NCI-H524 (cell line): Measurements from ENCODE around the gene FRMD3.

Experiments used
- DNase-seq, 2 experiments: peaks; one replicate each; lab custom pipeline; 2025; lab: John Stamatoyannopoulos, UW

The FRMD3 gene

GRCh38 chr9:83473488-83473971 is 64.7 kb downstream of the FRMD3 start:
- no peak for DNase-seq

- DNase-seq: no peak
These were observed 65.4 kb downstream of the FRMD3 start for GRCh38 chr9:83472764-83473163.

- DNase-seq: peak in 1 of 2 experiments; percentile 2
These were observed 66.0 kb downstream of the FRMD3 start for GRCh38 chr9:83472221-83472665.

- no peak for DNase-seq
These were observed 67.0 kb downstream of the FRMD3 start for GRCh38 chr9:83471241-83471640.

- no peak for DNase-seq
These were observed 68.5 kb downstream of the FRMD3 start for GRCh38 chr9:83469722-83470121.

GRCh38 chr9:83468821-83469220 is 69.4 kb downstream of the FRMD3 start:
- DNase-seq: no peak

GRCh38 chr9:83466877-83467276 is 71.3 kb downstream of the FRMD3 start:
- no peak for DNase-seq

- no peak for DNase-seq
These were observed 71.8 kb downstream of the FRMD3 start for GRCh38 chr9:83466351-83466750.

- no peak for DNase-seq
These were observed 78.4 kb downstream of the FRMD3 start for GRCh38 chr9:83459830-83460229.

- no peak for DNase-seq
These were observed 79.7 kb downstream of the FRMD3 start for GRCh38 chr9:83458530-83458929.

GRCh38 chr9:83457005-83457404 is 81.2 kb downstream of the FRMD3 start:
- no peak for DNase-seq

- DNase-seq: no peak
These were observed 82.0 kb downstream of the FRMD3 start for GRCh38 chr9:83456226-83456625.

- DNase-seq: no peak
These were observed 84.1 kb downstream of the FRMD3 start for GRCh38 chr9:83454076-83454475.

GRCh38 chr9:83451308-83451707 is 86.9 kb downstream of the FRMD3 start:
- DNase-seq: no peak

GRCh38 chr9:83449983-83450382 is 88.2 kb downstream of the FRMD3 start:
- DNase-seq: peak in 1 of 2 experiments; percentile 19

- DNase-seq: peak; percentile 7 to 44
These were observed 89.0 kb downstream of the FRMD3 start for GRCh38 chr9:83449166-83449565.

- no peak for DNase-seq
These were observed 89.6 kb downstream of the FRMD3 start for GRCh38 chr9:83448626-83449025.

GRCh38 chr9:83447351-83447750 is 90.8 kb downstream of the FRMD3 start:
- no peak for DNase-seq

- no peak for DNase-seq
These were observed 92.4 kb downstream of the FRMD3 start for GRCh38 chr9:83445703-83446265.

GRCh38 chr9:83444110-83444509 is 94.1 kb downstream of the FRMD3 start:
- DNase-seq: no peak

GRCh38 chr9:83441390-83441789 is 96.8 kb downstream of the FRMD3 start:
- peak; percentile 37 to 80 for DNase-seq

- no peak for DNase-seq
These were observed 97.6 kb downstream of the FRMD3 start for GRCh38 chr9:83440641-83441040.

GRCh38 chr9:83435301-83435700 is 102.9 kb downstream of the FRMD3 start:
- no peak for DNase-seq

- no peak for DNase-seq
These were observed 103.9 kb downstream of the FRMD3 start for GRCh38 chr9:83434254-83434653.
